A673 (cell line): Measurements from ENCODE around the gene HDAC1. TPM values are rescaled to one million over a fixed set of nuclear protein-coding genes. Genes with fewer than 3 reads are reported as not detected.

Experiments used
- BruUV-seq: library from RNA; stranded (reverse); fragments of 400-500 nt; replicated peaks from 2 replicates; lab custom pipeline; 2021; lab: Mats Ljungman, UMichigan
- CTCF ChIA-PET: fragments of 300-600 bp; sonication (Branson Sonifier 250); formaldehyde crosslinking; loops from one replicate; lab custom pipeline; 2022; ENCODE audit warnings: antibody characterized with exemption; lab: Charles Lee
- POLR2A ChIA-PET: fragments of 300-600 bp; sonication (Branson Sonifier 250); formaldehyde crosslinking; loops from one replicate; lab custom pipeline; 2022; ENCODE audit warnings: antibody characterized with exemption; ENCODE audit not compliant: low non-redundant PET; lab: Charles Lee
- DNase-seq: peaks from one replicate; pipeline ENCODE4 v3.0.0-alpha.2; 2015; ENCODE audit warnings: low spot score
- H3K27ac ChIP-seq: fragments of 200-600 bp; sonication (generic); 2 replicates; pipeline ENCODE4 v1.5.1; 2016; ENCODE audit warnings: mixed run types, low read depth, mild to moderate bottlenecking, mixed read lengths, antibody characterized with exemption, low read length; ENCODE audit not compliant: poor library complexity, severe bottlenecking
- H3K27me3 ChIP-seq: fragments of 200-600 bp; sonication (generic); replicated peaks from 2 replicates; pipeline ENCODE4 v1.6.1; 2017; ENCODE audit warnings: mixed run types, low read depth, mild to moderate bottlenecking, mixed read lengths, antibody characterized with exemption, low read length; ENCODE audit not compliant: insufficient read depth, poor library complexity
- H3K36me3 ChIP-seq: fragments of 200-600 bp; sonication (generic); 2 replicates; pipeline ENCODE4 v1.6.1; 2016; ENCODE audit warnings: mixed run types, mild to moderate bottlenecking, mixed read lengths, antibody characterized with exemption, low read length; ENCODE audit not compliant: insufficient read depth, poor library complexity, severe bottlenecking
- H3K4me1 ChIP-seq: fragments of 200-600 bp; sonication (generic); 2 replicates; pipeline ENCODE4 v1.6.1; 2017; ENCODE audit warnings: mixed run types, mild to moderate bottlenecking, mixed read lengths, antibody characterized with exemption, low read length; ENCODE audit not compliant: insufficient read depth, poor library complexity, severe bottlenecking
- H3K4me3 ChIP-seq: fragments of 200-600 bp; sonication (generic); 2 replicates; pipeline ENCODE4 v1.5.1; 2016; ENCODE audit warnings: low read depth, mixed run types, mild to moderate bottlenecking, mixed read lengths, low read length; ENCODE audit not compliant: poor library complexity, severe bottlenecking
- H3K9me3 ChIP-seq: fragments of 200-600 bp; sonication (generic); 2 replicates; pipeline ENCODE4 v1.6.1; 2016; ENCODE audit warnings: mixed run types, low read depth, mild to moderate bottlenecking, mixed read lengths, antibody characterized with exemption, low read length; ENCODE audit not compliant: poor library complexity, severe bottlenecking
- CTCF ChIP-seq: fragments of 300-800, 200-600 bp; sonication (generic); conservative IDR thresholded peaks from 2 replicates; pipeline ENCODE4 v1.5.1; 2017; ENCODE audit warnings: low read depth, mild to moderate bottlenecking, antibody characterized with exemption, low read length, moderate library complexity, mixed read lengths
- EZH2 ChIP-seq: fragments of 200-600 bp; sonication (generic); IDR thresholded peaks from 2 replicates; pipeline ENCODE4 v1.6.1; 2017; ENCODE audit warnings: borderline replicate concordance, low read depth, mild to moderate bottlenecking, mixed read lengths, antibody characterized with exemption, low read length; ENCODE audit not compliant: poor library complexity, severe bottlenecking
- intact Hi-C: fragments of 100-400 bp; cut with micrococcal nuclease; formaldehyde crosslinking; loops from one replicate; pipeline ENCODE4 v1.10.0; 2022; ENCODE audit not compliant: unreplicated experiment
- total RNA-seq: library from RNA; stranded (reverse); gene quantifications from 2 replicates; pipeline ENCODE4 v1.2.3, GENCODE V29; 2021

HDAC1 gene
- total RNA-seq, 1 experiment from 2014 or later = 195 TPM

- peaks cover 45% of the 10 kb centered on the region for H3K36me3 ChIP-seq
- ChIA-PET CTCF (no interaction called here), POLR2A (no interaction called here)
- no peak overlapping the region for H3K4me3 ChIP-seq
- DNase-seq = no peak
- H3K9me3 ChIP-seq = no peaks in the 10 kb centered on the region
- no TSS peak for BruUV-seq
- intact Hi-C loops = no loop called here
- H3K4me1 ChIP-seq = peaks cover 2% of the 10 kb centered on the region
- H3K27ac ChIP-seq = no peak overlapping the region
- TF ChIP-seq EZH2 (no peak), CTCF (no peak)
- no peaks in the 10 kb centered on the region for H3K27me3 ChIP-seq
Measured at GRCh38 chr1:32316903-32317277, 25.0 kb downstream of the HDAC1 start.

GRCh38 chr1:32318127-32318869 lies 26.4 kb downstream of the HDAC1 start:
- BruUV-seq = no TSS peak
- Histone ChIP-seq H3K4me3 (no peak overlapping the region), H3K27ac (no peak overlapping the region), H3K4me1 (no peaks in the 10 kb centered on the region), H3K27me3 (no peaks in the 10 kb centered on the region), H3K36me3 (peaks cover 53% of the 10 kb centered on the region), H3K9me3 (no peaks in the 10 kb centered on the region)
- intact Hi-C loops = no loop called here
- CTCF ChIA-PET = no interaction called here
- DNase-seq = no peak
- POLR2A ChIA-PET = no interaction called here
- no peak for TF ChIP-seq EZH2
- TF ChIP-seq CTCF = no peak

- H3K27ac ChIP-seq = no peak overlapping the region
- CTCF ChIA-PET = no interaction called here
- no peaks in the 10 kb centered on the region for H3K4me1 ChIP-seq
- no peak overlapping the region for H3K4me3 ChIP-seq
- TF ChIP-seq EZH2 (no peak), CTCF (no peak)
- DNase-seq = no peak
- peaks cover 72% of the 10 kb centered on the region for H3K36me3 ChIP-seq
- intact Hi-C loops = no loop called here
- no peaks in the 10 kb centered on the region for H3K27me3 ChIP-seq
- BruUV-seq = no TSS peak
- POLR2A ChIA-PET = interaction anchor here (0.6 kb wide), 1 partner anchor 48 kb away, joined by 4 read pairs; no protein-coding TSS in a partner anchor
- no peaks in the 10 kb centered on the region for H3K9me3 ChIP-seq
Measured at GRCh38 chr1:32321712-32322291, 29.9 kb downstream of the HDAC1 start.
